Measurements from ENCODE around the gene NEDD9. TPM values are rescaled to one million over a fixed set of nuclear protein-coding genes. Genes with fewer than 3 reads are reported as not detected.

The NEDD9 gene
- total and polyA plus RNA-seq, 2 of the 13 experiments (the other 11 are each of a cell fraction or from before 2014, with no cell fraction given): 27.1 to 389 TPM

GRCh38 chr6:11236076-11236750 lies 3.7 kb upstream of the NEDD9 start:
- in situ Hi-C loops (cut with HindIII; ENCODE audit: extremely low pct_ligation_motif_present, low pct_unique_long_range_greater_than_20kb): no loop called here
- no peaks in the 10 kb centered on the region; a peak in 1 of 5 replicates for H3K36me3 ChIP-seq (replicated peaks in 1 of 2; ENCODE audit: control insufficient read depth in 1 of 2, insufficient read depth in 2 of 2, low read length in 2 of 2)
- no peaks in the 10 kb centered on the region for H3K9me3 ChIP-seq (ENCODE audit: low read length)
- H3K4me3 ChIP-seq (replicated peaks in 1 of 3; ENCODE audit: insufficient read depth in 1 of 3, low read depth in 2 of 3, low read length in 3 of 3): no peak overlapping the region
- intact Hi-C loops (cut with micrococcal nuclease; ENCODE audit: unreplicated experiment): loop anchor here (10.0 kb wide), 1 partner anchor 281 kb away; no protein-coding TSS in a partner anchor
- peak overlapping the region; percentile 4 for H3K4me2 ChIP-seq (ENCODE audit: low read depth, low read length)
- DNase-seq (ENCODE audit: low spot score): no peak
- BruUV-seq (replicated peaks): no TSS peak
- 70% methylated on average over 6 of the region's 6 CpGs for WGBS (ENCODE audit: low lambda C conversion rate)
- peaks cover 29% of the 10 kb centered on the region for H3K79me2 ChIP-seq (ENCODE audit: insufficient read depth, low read length)
- no peak overlapping the region for H2AFZ ChIP-seq (ENCODE audit: low read length)
- no peak for FAIRE-seq
- no peak overlapping the region for H3K9ac ChIP-seq (ENCODE audit: insufficient read depth, low read depth, low read length)
- peaks cover 50% of the 10 kb centered on the region for H3K4me1 ChIP-seq (ENCODE audit: insufficient read depth, low read length)
- ATAC-seq: no peak
- H3K27ac ChIP-seq (ENCODE audit: extremely low read length, insufficient read depth, low read length): peak overlapping the region; percentile 20
- H4K20me1 ChIP-seq (ENCODE audit: insufficient read depth, low read length): peaks cover 12% of the 10 kb centered on the region
- POLR2A ChIA-PET: interaction anchor here (1.4 kb wide), 1 partner anchor 131 kb away, joined by 4 read pairs; no protein-coding TSS in a partner anchor
- CTCF ChIA-PET (ENCODE audit: low intra/inter-chr PET ratio, low total read pairs): no interaction called here
- H3K27me3 ChIP-seq (ENCODE audit: control insufficient read depth in 1 of 2, insufficient read depth in 2 of 2, low read length in 2 of 2): peaks cover 0 to 4% of the 10 kb centered on the region in 2 experiments; a peak in 2 of 5 replicates
- TF ChIP-seq MZF1 (CRISPR knock-in tag; IDR thresholded peaks at IDR 0.05; ENCODE audit: borderline replicate concordance) (no peak), ZBTB10 (CRISPR knock-in tag; IDR thresholded peaks at IDR 0.05; ENCODE audit: borderline replicate concordance) (no peak), SOX6 (IDR thresholded peaks at IDR 0.05) (no peak), SOX6 (CRISPR knock-in tag; IDR thresholded peaks at IDR 0.05) (peak; percentile 38; the same call in 1 of the 2 replicates), TRAFD1 (CRISPR knock-in tag; IDR thresholded peaks at IDR 0.05; ENCODE audit: borderline replicate concordance) (no peak), ZNF484 (CRISPR knock-in tag; IDR thresholded peaks at IDR 0.05; ENCODE audit: borderline replicate concordance, low read depth) (no peak), TCF7 (IDR thresholded peaks at IDR 0.05; ENCODE audit: low read depth) (no peak), MBD4 (IDR thresholded peaks at IDR 0.05; ENCODE audit: borderline replicate concordance, low read length) (no peak), NR1H2 (CRISPR knock-in tag; IDR thresholded peaks at IDR 0.05; ENCODE audit: borderline replicate concordance, low read depth) (no peak), HDAC2 (CRISPR knock-in tag; IDR thresholded peaks at IDR 0.05) (no peak), AHDC1 (CRISPR knock-in tag; IDR thresholded peaks at IDR 0.05; ENCODE audit: borderline replicate concordance) (0 out of 2 replicates have a peak, but pooled peaks have one; percentile 27), ZNF275 (CRISPR knock-in tag; IDR thresholded peaks at IDR 0.05; ENCODE audit: borderline replicate concordance) (no peak)

All from HepG2 (cell line).